ENCODE data around the gene GRAMD4.

DNA sequence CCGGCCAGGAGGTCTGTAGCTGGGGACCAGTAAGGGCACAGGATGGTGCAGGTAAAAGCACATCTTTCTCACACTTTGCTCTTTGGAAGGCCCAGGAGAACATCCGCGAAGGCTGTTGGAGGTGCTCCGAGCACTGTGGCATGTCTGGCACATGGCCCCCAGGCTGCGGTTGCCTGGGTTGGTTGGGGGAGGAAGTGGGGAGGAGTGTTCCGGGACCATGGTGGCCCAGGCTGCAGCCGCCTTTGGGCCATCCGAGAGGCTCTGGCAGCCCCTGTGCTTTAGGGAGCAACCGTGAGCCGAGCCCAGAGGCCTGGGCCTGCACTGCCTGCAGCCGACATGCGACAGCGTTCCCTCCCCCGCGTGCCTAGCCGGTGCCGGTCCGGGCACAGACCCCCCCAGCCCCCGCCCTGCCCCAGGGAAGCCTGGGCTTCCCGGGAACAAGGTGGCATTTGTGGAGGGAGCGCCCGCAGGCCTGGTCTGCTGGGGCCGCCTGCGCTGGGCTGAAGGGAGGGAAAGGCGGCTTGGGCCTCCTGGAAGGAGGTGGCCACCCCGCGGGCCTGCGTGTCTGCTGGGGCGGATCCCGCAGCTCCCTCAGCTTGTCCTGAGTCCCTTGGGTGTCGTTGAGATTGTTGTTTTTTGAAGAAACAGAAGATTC lies 57.9 kb downstream of the GRAMD4 start:
- TF ChIP-seq CTCF (conservative IDR thresholded peaks at IDR 0.05 in 1 of 2, IDR thresholded peaks at IDR 0.05 in 1 of 2; ENCODE audit: extremely low read depth in 1 of 2, insufficient read depth in 1 of 2, low read depth in 1 of 2, low read length in 2 of 2), result no peak
- no peak for TF ChIP-seq EZH2 (IDR thresholded peaks at IDR 0.05; ENCODE audit: borderline replicate concordance, low read length)

Data from mammary epithelial cell (primary cell).